H9 (cell line): ENCODE data around the gene EPS8L3. TPM values are rescaled to one million over a fixed set of nuclear protein-coding genes. Genes with fewer than 3 reads are reported as not detected.

Experiments used
- DNase-seq: peaks from one replicate; pipeline ENCODE4 v3.0.0-alpha.2; 2017
- H2AFZ ChIP-seq: one replicate; pipeline ENCODE4 v1.6.1; 2013; ENCODE audit warnings: mild to moderate bottlenecking, low read length, control low read depth, moderate library complexity
- H2AK5ac ChIP-seq: 2 replicates; pipeline ENCODE4 v1.6.1; 2013; ENCODE audit warnings: low read length, control low read depth, mixed read lengths; ENCODE audit not compliant: insufficient read length
- H2BK120ac ChIP-seq: one replicate; pipeline ENCODE4 v1.6.1; 2013; ENCODE audit warnings: low read depth, mild to moderate bottlenecking, low read length, control low read depth, inconsistent platforms; ENCODE audit not compliant: poor library complexity, severe bottlenecking
- H2BK12ac ChIP-seq: 2 replicates; pipeline ENCODE4 v1.6.1; 2013; ENCODE audit warnings: low read length, control low read depth, mixed read lengths, low read depth; ENCODE audit not compliant: insufficient read length
- H2BK15ac ChIP-seq: 2 replicates; pipeline ENCODE4 v1.6.1; 2013; ENCODE audit warnings: low read depth, low read length, control low read depth
- H2BK20ac ChIP-seq: one replicate; pipeline ENCODE4 v1.6.1; 2013; ENCODE audit warnings: low read depth, mild to moderate bottlenecking, low read length, control low read depth, inconsistent platforms; ENCODE audit not compliant: poor library complexity, severe bottlenecking
- H2BK5ac ChIP-seq: 2 replicates; pipeline ENCODE4 v1.6.1; 2013; ENCODE audit warnings: low read length, control low read depth, mixed read lengths; ENCODE audit not compliant: insufficient read length
- H3K14ac ChIP-seq: 2 replicates; pipeline ENCODE4 v1.6.1; 2013; ENCODE audit warnings: low read length, control low read depth; ENCODE audit not compliant: insufficient read depth
- H3K18ac ChIP-seq: 2 replicates; pipeline ENCODE4 v1.6.1; 2013; ENCODE audit warnings: low read depth, mild to moderate bottlenecking, mixed read lengths, low read length, control low read depth; ENCODE audit not compliant: insufficient read length
- H3K23ac ChIP-seq: 2 replicates; pipeline ENCODE4 v1.6.1; 2013; ENCODE audit warnings: low read length, control low read depth, mixed read lengths, low read depth; ENCODE audit not compliant: insufficient read length
- H3K23me2 ChIP-seq: 2 replicates; pipeline ENCODE4 v1.6.1; 2013; ENCODE audit warnings: low read depth, mild to moderate bottlenecking, mixed read lengths, low read length, control low read depth; ENCODE audit not compliant: insufficient read length, poor library complexity, severe bottlenecking
- H3K27ac ChIP-seq: 2 replicates; pipeline ENCODE4 v1.5.1; 2013; ENCODE audit warnings: low read length, control low read depth, mixed read lengths, low read depth; ENCODE audit not compliant: insufficient read length
- H3K27me3 ChIP-seq: 2 replicates; pipeline ENCODE4 v1.6.1; 2013; ENCODE audit warnings: low read length, control low read depth, inconsistent platforms; ENCODE audit not compliant: insufficient read depth
- H3K4ac ChIP-seq: 2 replicates; pipeline ENCODE4 v1.6.1; 2013; ENCODE audit warnings: low read depth, mild to moderate bottlenecking, control low read depth, inconsistent platforms, low read length, moderate library complexity
- H3K4me1 ChIP-seq: 2 replicates; pipeline ENCODE4 v1.6.1; 2013; ENCODE audit warnings: low read length, control low read depth, inconsistent platforms; ENCODE audit not compliant: insufficient read depth
- H3K4me2 ChIP-seq: 2 replicates; pipeline ENCODE4 v1.6.1; 2013; ENCODE audit warnings: low read length, control low read depth, mixed read lengths; ENCODE audit not compliant: insufficient read length, insufficient read depth
- H3K56ac ChIP-seq: 2 replicates; pipeline ENCODE4 v1.6.1; 2013; ENCODE audit warnings: low read depth, mild to moderate bottlenecking, mixed read lengths, low read length, control low read depth; ENCODE audit not compliant: insufficient read length
- H3K79me1 ChIP-seq: 2 replicates; pipeline ENCODE4 v1.6.1; 2013; ENCODE audit warnings: low read depth, mild to moderate bottlenecking, moderate library complexity, low read length, control low read depth, inconsistent platforms; ENCODE audit not compliant: insufficient read depth, poor library complexity, severe bottlenecking
- H3K79me2 ChIP-seq: 2 replicates; pipeline ENCODE4 v1.6.1; 2013; ENCODE audit warnings: low read length, control low read depth, inconsistent platforms; ENCODE audit not compliant: insufficient read depth
- H3K9ac ChIP-seq: 2 replicates; pipeline ENCODE4 v1.6.1; 2013; ENCODE audit warnings: low read length, control low read depth, mixed read lengths; ENCODE audit not compliant: insufficient read length; ENCODE audit errors: extremely low read depth
- H3K9me3 ChIP-seq: one replicate; pipeline ENCODE4 v1.6.1; 2013; ENCODE audit warnings: low read depth, low read length, inconsistent platforms; ENCODE audit not compliant: control insufficient read depth
- H3T11ph ChIP-seq: one replicate; pipeline ENCODE4 v1.6.1; 2013; ENCODE audit warnings: mild to moderate bottlenecking, low read length, control low read depth, inconsistent platforms
- H4K20me1 ChIP-seq: one replicate; pipeline ENCODE4 v1.6.1; 2013; ENCODE audit not compliant: control insufficient read depth, insufficient read length, insufficient read depth
- H4K5ac ChIP-seq: 2 replicates; pipeline ENCODE4 v1.6.1; 2013; ENCODE audit warnings: low read depth, mild to moderate bottlenecking, mixed read lengths, low read length, control low read depth; ENCODE audit not compliant: insufficient read length
- H4K8ac ChIP-seq: replicated peaks from 2 replicates; pipeline ENCODE4 v1.6.1; 2013; ENCODE audit warnings: low read length, control low read depth, mixed read lengths, low read depth; ENCODE audit not compliant: insufficient read length
- H4K91ac ChIP-seq: 2 replicates; pipeline ENCODE4 v1.6.1; 2013; ENCODE audit warnings: low read depth, mild to moderate bottlenecking, moderate library complexity, mixed read lengths, low read length, control low read depth; ENCODE audit not compliant: insufficient read length
- H3K27ac Mint-ChIP-seq, 3 experiments: 2 replicates in 2 of 3; 3 replicates in 1 of 3; pipeline ENCODE4 v1.8.0; 2020 to 2021; ENCODE audit warnings: mixed read lengths in 3 of 3, mild to moderate bottlenecking in 1 of 3, moderate library complexity in 1 of 3
- H3K27me3 Mint-ChIP-seq: 2 replicates; pipeline ENCODE4 v1.8.0; 2021; ENCODE audit warnings: low read depth, mild to moderate bottlenecking, moderate library complexity, mixed read lengths
- H3K36me3 Mint-ChIP-seq, 3 experiments: 2 replicates in 2 of 3; 3 replicates in 1 of 3; pipeline ENCODE4 v1.8.0; 2020 to 2021; ENCODE audit warnings: low read depth in 3 of 3, mixed read lengths in 3 of 3; ENCODE audit not compliant: insufficient read depth in 1 of 3
- H3K4me1 Mint-ChIP-seq, 2 experiments: 2 replicates each; pipeline ENCODE4 v1.8.0; 2020; ENCODE audit warnings: mixed read lengths in 2 of 2
- H3K4me3 Mint-ChIP-seq, 2 experiments: 2 replicates in 1 of 2; 3 replicates in 1 of 2; pipeline ENCODE4 v1.8.0; 2020 to 2021; ENCODE audit warnings: mild to moderate bottlenecking in 2 of 2, mixed read lengths in 2 of 2, moderate library complexity in 1 of 2
- H3K9me3 Mint-ChIP-seq, 2 experiments: 2 replicates in 1 of 2; 3 replicates in 1 of 2; pipeline ENCODE4 v1.8.0; 2020; ENCODE audit warnings: mild to moderate bottlenecking in 2 of 2, mixed read lengths in 2 of 2, moderate library complexity in 1 of 2
- WGBS: extraction: QIAGEN DNeasy Blood & Tissue Kit; methylation state at CpG from one replicate; pipeline ENCODE4 v1.1.7; 2013; ENCODE audit warnings: missing lambda C conversion rate, low lambda C conversion rate, mixed read lengths; ENCODE audit not compliant: insufficient read length; ENCODE audit errors: extremely low coverage; 5-methylcytosine and 5-hydroxymethylcytosine counted together
- total RNA-seq: library from RNA; stranded (reverse); gene quantifications from 2 replicates; pipeline ENCODE4 v1.2.1, GENCODE V29; 2021
- TF ChIP-seq, protein P1 (sequence below): fragments of 200-600 bp; sonication (generic); conservative IDR thresholded peaks from 3 replicates; pipeline ENCODE4 v1.8.0; 2021; ENCODE audit warnings: antibody characterized with exemption, mild to moderate bottlenecking

The EPS8L3 gene
- total RNA-seq, 1 experiment from 2014 or later: not detected

GRCh38 chr1:109788695-109789521, 25.2 kb upstream of the EPS8L3 start:
- Histone ChIP-seq H2BK20ac (no peak overlapping the region), H2AFZ (no peak overlapping the region), H2AK5ac (no peak overlapping the region), H4K5ac (no peak overlapping the region), H4K8ac (no peak overlapping the region), H3K14ac (no peak overlapping the region), H3K4ac (no peak overlapping the region), H3K79me1 (no peaks in the 10 kb centered on the region), H3K23ac (no peak overlapping the region), H3K27ac (no peak overlapping the region), H2BK5ac (no peak overlapping the region), H3K4me1 (peaks cover 6% of the 10 kb centered on the region; the same call in 1 of the 2 replicates), H3K4me2 (no peak overlapping the region), H3K56ac (no peak overlapping the region), H2BK15ac (no peak overlapping the region), H2BK120ac (no peak overlapping the region), H4K91ac (no peak overlapping the region), H3K9ac (no peak overlapping the region), H3K18ac (no peak overlapping the region), H3K23me2 (no peaks in the 10 kb centered on the region), H4K20me1 (no peaks in the 10 kb centered on the region), H3K79me2 (no peaks in the 10 kb centered on the region), H3T11ph (no peak overlapping the region), H3K27me3 (no peaks in the 10 kb centered on the region), H3K9me3 (no peaks in the 10 kb centered on the region), H2BK12ac (no peak overlapping the region)
- no peak overlapping the region for H3K4me3 Mint-ChIP-seq
- TF ChIP-seq, protein P1, sequence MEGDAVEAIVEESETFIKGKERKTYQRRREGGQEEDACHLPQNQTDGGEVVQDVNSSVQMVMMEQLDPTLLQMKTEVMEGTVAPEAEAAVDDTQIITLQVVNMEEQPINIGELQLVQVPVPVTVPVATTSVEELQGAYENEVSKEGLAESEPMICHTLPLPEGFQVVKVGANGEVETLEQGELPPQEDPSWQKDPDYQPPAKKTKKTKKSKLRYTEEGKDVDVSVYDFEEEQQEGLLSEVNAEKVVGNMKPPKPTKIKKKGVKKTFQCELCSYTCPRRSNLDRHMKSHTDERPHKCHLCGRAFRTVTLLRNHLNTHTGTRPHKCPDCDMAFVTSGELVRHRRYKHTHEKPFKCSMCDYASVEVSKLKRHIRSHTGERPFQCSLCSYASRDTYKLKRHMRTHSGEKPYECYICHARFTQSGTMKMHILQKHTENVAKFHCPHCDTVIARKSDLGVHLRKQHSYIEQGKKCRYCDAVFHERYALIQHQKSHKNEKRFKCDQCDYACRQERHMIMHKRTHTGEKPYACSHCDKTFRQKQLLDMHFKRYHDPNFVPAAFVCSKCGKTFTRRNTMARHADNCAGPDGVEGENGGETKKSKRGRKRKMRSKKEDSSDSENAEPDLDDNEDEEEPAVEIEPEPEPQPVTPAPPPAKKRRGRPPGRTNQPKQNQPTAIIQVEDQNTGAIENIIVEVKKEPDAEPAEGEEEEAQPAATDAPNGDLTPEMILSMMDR: peak; percentile 65
- no peaks in the 10 kb centered on the region for H3K9me3 Mint-ChIP-seq
- peaks cover under 1% of the 10 kb centered on the region for H3K27me3 Mint-ChIP-seq
- no peaks in the 10 kb centered on the region; a peak in 1 of 7 replicates for H3K36me3 Mint-ChIP-seq
- no CpG with 5 or more reads among the region's 9 CpGs for WGBS
- peaks cover 36 to 41% of the 10 kb centered on the region in 2 experiments for H3K4me1 Mint-ChIP-seq
- peak overlapping the region; percentile 21 to 85 (median 25); a peak in 1 of 7 replicates for H3K27ac Mint-ChIP-seq
- peak; percentile 78 for DNase-seq
